GM21515 (cell line): ENCODE data around the gene TMEM59.
"Not testable (repeated sequence)": the region's sequence is repeated elsewhere in the genome, so short reads cannot be mapped to it uniquely, and the experiment has no call there.

Experiments used
- ATAC-seq: cut with Tn5 transposase; IDR thresholded peaks from one replicate; pipeline ENCODE4 v1.9.1; 2021; ENCODE audit not compliant: unreplicated experiment

Gene TMEM59

DNA sequence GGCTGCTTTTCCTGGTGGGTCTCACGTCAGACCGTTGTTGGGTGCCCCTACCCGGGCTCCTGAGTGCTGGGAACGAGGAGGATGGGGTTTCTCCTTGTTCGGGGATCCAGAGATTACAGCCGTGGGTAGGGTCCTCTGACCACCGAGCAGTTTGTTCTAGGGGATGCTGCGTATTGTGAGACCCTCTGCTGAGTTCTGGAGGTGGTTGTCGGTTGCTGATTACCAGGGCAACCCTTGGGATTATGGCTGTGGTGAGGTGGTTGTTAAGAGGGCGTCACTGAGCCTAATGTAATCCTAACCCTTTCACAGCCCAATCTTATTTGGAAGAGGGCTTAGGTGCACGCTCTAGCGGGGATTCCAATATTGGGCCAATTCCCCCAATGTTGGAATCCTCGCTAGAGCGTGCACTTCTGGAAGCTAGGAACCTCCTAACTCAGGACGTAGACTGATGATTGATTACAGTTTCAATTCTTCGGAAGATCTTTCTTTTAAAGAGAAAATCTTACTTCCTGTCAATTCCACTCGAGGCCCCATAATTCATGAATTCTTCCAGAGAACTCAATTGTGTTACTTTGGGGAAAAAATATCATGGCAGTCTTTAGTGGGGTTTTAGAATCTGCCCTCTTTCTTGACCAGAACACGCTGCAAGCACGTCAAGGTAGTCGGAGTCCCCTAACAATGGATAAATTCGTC, 887 bp upstream of the TMEM59 start:
- ATAC-seq: no peak

DNA sequence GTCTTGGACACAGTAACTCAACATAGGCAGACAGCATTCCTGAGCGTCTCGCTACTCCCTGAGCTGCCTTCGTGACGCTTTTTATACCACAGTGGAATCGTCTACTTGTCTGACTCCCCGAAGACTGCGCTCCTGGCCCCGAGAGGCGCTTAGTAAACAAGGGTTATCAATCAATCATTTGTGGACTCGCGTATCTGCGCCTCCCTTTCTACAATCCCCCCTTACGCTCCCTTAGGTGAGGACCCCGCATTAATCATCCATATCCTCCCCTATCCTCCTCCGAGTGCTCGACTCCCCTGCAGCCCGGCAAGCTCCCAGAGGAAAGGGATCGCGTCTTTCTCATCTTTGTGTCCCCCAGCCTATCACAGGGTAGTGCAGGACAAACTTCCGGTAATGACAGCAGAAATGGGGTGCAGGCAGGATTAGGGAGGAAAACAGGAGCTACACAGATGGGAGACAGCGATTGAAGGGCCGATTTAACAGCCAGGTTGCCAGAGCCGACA, 522 bp downstream of the TMEM59 start:
- ATAC-seq: peak; percentile 24

DNA sequence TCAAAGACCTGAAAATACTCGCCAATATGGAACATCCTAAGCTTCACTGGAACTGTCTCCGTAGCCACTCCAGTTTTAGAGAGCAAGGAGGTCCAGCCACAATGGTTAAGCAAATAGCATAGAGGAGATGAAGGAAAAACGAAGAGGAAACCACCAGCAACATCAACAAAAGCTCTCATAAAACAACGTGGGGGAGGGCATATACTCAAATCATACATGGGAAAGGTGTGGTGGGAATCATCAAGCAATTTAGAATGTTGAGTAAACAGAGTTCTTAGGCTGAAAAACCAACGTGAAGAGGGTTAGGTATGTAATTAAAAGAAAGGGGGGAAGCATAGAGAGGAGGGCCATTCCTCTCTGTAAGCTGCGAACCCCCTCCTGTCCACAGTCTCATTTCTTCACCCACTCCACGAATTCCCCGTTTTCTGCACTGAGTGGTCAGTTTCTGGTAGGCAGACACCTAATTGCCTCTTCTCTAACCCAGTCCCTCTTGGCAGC, 1.0 kb downstream of the TMEM59 start:
- no peak for ATAC-seq

DNA sequence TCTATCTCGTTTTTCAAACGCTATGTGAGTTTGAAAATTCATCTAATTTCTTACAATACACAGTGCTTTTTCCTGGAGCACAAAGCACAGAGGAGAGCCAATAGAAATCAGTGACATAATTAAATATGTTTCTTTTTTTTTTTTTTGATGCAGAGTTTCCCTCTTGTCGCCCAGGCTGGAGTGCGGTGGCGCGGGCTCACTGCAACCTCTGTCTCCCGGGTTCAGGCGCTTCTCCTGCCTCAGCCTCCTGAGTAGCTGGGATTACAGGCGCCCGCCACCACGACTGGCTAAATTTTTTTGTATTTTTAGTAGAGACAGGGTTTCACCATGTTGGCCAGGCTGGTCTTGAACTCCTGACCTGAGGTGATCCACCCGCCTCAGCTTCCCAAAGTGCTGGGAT, 2.6 kb downstream of the TMEM59 start:
- not testable (repeated sequence) for ATAC-seq

DNA sequence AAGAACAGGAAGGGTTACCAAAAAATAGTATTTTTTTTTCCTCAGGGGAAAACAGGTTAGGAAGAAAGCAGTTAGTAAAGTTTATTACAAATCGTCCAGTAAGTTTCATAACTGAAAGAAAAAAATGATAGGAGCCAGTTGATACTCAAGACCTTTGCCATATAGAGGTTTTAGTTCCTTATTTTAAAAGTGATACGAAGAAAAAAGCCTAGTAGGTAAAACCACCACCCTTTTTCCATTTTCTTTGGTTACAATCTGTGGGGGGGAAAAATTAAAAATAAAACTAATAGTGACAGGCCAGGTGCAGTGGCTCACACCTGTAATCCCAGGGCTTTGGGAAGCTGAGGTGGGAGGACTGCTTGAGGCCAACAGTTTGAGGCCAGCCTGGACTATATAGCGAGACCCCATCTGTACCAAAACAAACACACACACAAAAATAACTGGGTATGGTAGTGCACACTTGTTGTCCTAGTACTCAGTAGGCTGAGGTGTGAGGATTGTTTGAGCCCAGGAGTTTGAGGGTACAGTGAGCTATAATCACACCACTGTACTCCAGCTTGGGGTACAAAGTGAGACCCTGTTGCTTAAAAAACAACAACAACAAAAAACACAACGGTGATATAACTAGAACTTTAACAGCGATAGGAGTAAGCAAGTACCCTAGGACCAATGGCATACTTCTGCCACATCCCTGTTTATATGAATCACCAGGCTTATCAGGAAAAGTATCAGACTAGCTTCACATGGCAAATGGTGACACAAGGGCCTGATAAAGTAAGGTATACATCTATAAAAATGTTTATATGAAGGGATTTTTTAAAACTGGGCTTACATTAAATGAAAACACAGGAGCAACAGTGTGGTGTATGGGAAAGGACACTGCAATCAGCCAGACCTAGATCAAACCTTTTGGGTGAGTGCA, 5.4 kb downstream of the TMEM59 start:
- no peak for ATAC-seq

DNA sequence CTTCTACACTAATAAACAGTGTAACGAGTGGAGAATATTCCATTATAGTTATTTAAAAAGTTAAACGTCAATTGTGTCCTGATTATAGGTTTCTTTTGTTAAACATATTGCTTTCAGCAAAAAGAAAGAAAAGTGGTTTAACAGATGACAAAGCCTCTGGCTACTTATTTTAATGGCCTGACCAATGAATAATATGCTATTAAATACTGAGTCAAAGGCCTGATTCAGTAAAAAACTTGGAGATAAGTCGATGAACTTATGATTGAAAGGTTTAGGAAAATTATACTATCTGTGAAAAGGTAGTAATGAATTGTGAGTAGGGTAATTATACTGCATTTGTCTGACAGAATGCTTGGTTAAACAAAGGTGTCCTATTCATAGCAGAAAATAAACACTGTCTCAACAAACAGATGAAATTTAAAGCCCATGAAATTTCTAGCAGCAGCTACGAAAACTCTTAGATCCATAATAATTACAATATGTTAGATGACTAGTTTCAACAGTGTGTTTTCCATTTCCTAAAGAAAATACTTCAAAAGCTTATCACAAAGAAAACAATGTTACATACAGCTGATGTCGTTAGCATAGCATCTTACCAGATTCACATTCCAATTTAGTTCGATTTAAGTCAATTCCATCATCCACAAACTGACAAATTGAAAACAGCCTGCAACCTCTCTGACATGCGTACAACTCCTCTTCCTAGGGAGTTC, 6.2 kb downstream of the TMEM59 start:
- no peak for ATAC-seq

DNA sequence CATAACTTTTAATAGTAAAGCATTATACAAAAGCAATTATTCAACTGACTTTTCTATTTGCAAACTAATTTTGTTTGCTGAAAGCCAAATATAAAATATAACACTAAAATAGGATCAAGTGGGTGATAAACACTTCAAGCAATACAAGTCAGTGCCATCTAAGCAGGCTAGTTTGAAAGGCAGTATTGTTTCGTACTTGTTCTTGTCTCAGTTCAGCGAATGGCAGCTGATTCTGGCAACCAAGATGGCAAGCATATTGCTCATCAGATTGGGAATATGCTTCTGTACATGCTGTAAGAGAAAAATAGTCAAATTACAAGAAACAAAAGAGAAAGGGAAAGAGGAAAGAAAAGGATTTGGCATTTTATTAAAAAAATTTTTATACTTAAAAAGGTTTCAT, 7.5 kb downstream of the TMEM59 start:
- no peak for ATAC-seq

DNA sequence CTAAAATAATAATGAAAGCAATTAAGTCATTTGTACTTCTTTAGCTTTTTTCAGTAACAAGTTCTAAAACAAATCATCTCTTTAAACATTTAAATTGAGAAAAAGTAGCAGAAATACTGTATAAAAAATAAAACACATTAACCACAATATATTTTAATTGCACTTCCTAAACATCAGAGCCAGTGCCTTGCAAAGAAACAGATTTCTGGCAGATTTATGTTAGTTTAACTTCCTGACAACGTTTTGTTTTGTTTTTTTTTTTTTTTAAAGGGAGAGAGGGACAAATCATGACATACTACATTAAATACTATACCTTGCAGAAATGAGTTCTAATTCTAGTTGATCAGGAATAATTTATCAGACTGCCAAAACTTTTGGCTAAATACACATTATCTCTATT, 11.2 kb downstream of the TMEM59 start:
- ATAC-seq: no peak

DNA sequence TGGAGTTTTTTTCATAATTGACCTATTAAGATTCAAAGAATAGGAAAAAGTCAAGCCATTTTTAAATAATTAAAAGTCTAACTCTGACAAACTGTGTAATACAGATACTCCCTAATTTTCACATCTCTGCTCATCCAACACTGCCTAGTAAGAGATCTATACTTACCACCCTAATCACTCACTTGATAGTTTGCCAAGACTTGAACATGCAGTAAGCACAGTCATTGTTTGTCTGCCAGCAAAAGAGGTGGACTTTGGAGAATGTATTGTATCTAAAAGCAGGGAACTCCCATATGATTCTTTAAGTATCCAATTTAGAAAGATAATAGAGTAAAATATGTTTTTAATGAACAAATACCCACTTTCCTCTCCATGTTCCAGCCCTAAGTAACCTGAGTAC, 15.5 kb downstream of the TMEM59 start:
- ATAC-seq: no peak

DNA sequence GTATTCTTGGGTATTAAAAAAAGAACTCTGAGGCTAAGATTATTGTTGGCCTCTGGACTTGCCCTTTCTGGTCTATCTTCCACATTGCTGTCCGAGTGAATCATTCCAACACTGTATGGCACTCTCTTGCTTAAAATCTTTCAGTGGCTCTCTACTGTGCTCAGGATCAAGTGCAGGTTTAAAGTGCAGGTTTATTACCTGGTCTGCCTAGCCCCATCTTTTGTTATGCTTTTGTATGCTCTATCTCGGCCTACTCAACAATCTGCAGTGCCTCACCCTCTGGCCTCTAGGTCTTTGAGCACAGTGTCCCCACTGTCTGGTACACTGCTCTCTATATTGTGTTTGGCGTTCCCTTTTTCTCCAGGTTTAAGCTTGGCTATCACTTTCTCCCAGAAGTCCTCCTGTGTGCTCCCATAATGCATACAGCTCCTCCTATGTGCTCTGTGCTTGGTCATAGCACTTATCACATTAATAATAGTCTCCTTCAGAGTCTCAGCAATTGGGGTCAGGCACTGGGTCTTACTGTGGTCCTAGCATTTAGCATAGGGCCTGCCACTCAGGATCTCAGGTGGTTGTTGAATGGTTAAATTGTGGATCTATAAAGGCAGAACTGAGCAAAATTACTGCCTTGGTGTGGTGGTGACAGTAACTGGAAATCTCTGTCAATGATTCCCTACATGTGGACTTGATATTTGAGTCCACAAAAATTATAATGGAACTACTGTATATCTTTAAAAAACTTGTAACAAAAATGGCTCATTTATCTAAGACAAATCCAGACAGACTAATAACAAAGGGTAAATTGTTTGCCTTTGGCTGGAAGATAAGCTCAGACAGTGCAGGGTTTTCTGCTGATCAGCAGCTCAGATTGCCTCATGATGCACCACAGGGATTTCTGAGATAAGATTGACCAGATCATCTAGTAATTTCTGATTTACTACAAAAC, 24.4 kb downstream of the TMEM59 start:
- no peak for ATAC-seq

DNA sequence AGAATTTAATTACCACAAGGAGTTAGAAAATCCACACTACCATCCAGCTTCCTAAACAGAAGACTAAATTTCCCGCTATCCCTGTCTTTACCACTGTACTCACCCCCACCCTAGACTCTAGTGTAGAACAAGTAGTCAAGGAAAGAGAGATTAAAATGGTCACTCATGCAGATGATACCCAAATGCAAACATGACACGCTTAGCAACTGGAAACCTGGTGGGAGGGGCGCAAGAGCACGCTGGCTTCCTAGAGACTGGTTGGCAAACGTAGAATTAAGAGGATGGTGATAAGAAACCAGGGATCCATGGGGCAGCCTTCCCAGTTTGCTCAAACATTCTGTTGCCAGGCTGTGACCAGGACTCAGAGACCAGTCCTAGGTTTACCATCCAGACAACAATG, 25.2 kb downstream of the TMEM59 start:
- no peak for ATAC-seq

DNA sequence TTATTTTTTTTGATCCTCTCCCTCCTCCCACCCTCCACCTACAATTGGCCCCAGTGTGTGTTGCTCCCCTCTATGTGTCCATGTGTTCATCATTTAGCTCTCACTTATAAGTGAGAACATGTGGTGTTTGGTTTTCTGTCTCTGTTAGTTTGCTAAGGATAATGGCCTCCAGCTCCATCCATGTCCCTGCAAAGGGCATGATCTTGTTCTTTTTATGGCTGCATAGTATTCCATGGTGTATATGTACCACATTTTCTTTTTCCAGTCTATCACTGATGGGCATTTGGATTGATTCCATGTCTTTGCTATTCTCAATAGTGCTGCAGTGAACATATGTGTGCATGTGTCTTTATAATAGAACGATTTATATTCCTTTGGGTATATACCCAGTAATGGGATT, 28.2 kb downstream of the TMEM59 start:
- not testable (repeated sequence) for ATAC-seq

DNA sequence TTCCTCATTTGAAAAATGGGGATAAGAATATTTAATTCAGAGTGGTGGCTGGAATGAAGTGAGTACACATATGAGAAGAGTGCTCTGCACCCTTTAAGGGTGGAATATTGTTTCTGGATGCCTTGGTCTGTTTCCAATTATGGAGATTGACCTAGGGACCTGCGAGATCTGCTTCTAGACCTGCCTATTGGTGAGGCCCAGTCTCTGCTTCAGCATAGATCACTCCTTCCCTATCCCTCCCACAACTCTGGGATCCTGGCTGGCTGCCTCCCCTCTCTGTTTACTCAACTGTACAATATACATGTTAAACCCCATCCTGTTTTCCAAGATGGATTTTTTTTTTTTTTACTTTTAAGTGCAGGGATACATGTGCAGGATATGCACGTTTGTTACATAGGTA, 28.6 kb downstream of the TMEM59 start:
- ATAC-seq: no peak

DNA sequence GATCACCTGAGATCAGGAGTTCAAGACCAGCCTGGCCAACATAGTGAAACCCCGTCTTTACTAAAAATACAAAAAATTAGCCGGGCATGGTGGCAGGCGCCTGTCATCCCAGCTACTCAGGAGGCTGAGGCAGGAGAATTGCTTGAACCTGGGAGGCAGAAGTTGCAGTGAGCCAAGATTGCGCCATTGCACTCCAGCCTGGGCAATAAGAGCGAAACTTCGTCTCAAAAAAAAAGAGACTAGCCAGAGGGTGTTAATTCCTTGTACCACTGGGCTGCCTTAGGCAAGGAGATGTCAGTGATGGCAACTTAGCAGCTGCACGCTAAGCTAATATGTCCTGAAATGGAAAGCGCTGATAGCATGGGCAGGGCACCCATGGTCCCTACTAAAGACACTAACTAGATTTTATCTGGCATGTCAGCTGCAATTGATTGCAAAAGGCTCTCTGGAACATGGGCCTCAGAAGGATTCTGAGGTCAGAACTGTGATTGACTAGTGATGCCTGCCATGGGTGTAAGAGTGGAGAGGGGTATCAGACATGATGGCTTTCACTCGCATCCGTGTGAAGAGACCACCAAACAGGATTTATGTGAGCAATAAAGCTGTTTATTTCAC, 33.3 kb downstream of the TMEM59 start:
- ATAC-seq: not testable (repeated sequence)

DNA sequence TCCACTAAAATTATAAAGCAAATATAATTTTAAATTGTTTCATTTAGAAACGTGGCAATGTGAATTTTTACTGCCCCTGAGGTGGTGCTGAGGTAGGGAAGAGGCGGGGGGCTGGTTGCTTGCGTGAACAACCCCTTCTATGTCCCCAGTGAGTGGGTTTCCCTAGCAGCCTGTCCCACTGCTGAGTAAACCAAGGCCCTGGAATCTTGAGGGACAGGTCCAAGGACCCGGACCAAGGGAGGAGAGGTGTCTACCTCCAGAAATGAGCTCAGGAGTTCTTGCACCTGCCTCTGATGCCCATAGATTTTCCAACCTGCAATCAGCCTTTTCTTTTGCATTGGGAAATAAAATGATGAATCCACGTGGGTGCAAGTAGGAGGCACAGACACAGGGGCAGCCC, 34.4 kb downstream of the TMEM59 start:
- ATAC-seq: no peak

DNA sequence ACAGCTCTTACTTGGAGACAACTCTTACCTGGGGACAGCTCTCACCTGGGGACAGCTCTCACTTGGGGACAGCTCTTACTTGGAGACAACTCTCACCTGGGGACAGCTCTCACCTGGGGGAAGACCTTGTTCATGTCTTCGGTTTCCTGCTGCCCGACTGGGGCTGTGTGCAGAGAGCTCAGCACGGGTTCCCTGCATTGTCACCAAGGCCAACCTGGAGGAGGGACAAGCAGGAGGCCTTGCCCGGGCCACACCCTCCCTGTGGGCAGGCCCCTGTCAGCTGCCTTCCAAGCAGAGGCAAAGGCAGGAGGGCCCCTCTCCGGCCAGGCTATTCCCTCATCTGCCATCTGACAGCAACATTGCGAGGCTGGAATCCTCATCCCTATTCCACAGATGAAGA, 35.0 kb downstream of the TMEM59 start, which contains the start of gene LDLRAD1:
Gene LDLRAD1 (minus strand): TSS at position 208 of the 400 bp plus-strand sequence. CDS start 74 bp downstream, at position 134.
- no peak for ATAC-seq

DNA sequence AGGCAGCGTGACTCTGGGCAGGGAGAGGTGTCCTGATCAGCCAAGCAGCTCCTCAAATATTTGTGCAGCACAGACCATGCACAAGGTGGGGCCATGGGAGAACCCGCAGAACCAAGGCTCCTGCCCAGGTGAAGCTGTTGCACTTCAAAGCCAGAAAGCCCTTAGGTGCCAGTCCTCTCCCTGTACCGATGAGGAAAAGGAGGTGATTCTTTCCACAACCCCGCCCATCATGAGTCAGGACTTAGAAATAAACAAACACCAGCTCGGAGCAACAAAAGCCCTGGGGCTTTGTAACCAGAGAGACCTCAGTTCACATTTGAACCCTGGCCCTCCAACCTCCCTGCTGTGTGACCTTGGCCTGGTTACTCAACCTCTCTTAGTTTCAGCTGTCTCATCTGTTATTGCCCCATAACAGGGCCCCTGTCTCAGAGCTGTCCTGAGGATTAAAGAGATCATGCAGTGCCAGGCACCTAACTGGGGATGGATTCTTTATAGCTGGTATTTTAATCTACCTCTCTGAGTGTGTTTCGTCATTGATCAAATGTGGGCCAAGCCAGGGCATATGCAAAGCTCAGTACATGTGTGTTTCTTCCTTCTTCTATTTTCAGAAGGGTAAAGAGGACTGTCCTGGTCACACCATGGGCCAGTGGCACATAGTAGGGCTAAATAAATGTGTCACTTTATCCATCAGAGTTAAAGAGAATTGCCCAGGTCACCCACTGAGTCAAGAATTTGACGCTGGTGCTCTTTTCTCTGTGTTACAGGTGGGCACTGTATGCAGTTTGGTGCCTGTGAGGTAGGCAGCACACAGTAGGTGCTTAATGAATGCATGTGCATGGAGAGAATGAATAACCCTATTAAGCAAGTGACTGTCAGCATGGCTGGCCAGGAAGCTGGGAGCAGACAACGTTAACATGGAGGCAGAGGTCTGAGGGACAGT, 36.4 kb downstream of the TMEM59 start:
- ATAC-seq: no peak

DNA sequence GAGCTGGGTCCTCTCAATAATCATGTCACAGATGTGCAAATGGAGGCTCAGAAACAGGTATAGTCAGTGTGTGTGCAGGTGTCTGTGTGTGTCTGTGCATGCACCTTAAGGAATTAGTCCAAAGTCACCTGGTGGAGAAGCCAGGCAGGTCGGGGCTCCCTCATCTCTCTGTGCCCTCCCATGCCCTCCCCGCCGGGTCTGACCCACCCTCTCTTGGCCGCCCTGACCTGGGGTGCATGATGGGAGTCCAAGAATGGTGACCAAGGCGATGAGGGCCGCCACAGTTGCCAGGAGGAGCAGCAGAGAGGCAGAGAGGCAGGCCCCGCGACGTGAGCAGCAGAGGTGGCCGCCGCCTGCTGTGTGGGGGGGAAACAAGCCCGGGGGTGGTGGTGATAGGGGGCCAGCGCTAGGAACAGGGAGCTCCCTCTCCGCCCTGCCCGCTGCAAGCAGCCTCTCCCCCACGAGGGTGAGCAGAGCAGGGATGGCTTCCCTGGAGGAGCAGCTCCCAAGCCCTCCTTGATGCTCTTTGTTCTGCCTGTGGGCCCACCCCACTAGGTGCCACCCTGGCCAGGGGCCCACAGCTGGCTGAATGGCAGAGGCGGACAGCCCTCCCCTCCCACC, 38.9 kb downstream of the TMEM59 start:
- ATAC-seq: no peak
